ENCODE data around the gene TEKT3.

TEKT3 gene

DNA sequence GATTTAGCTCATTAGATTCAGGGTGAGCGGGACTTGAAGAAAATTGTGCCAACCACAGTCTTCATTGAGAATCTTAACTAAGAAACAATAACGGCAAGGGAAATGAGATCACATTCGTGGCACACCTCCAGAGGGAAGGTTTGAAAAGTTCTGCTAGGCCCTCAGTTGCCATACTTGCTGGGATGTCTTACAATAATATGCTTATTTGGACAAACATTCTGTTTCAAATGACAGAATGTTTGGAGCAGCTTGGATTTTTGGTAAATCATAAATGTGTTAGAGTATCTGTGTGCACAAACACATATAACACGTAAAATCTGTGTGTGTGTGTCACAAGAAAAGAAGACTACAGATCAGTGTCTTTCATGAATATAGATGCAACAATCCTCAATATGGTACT, 24.6 kb upstream of the TEKT3 start:
- no peak overlapping the region for H3K4me3 ChIP-seq (ENCODE audit: low read depth, low read length)
- TF ChIP-seq, protein P1, sequence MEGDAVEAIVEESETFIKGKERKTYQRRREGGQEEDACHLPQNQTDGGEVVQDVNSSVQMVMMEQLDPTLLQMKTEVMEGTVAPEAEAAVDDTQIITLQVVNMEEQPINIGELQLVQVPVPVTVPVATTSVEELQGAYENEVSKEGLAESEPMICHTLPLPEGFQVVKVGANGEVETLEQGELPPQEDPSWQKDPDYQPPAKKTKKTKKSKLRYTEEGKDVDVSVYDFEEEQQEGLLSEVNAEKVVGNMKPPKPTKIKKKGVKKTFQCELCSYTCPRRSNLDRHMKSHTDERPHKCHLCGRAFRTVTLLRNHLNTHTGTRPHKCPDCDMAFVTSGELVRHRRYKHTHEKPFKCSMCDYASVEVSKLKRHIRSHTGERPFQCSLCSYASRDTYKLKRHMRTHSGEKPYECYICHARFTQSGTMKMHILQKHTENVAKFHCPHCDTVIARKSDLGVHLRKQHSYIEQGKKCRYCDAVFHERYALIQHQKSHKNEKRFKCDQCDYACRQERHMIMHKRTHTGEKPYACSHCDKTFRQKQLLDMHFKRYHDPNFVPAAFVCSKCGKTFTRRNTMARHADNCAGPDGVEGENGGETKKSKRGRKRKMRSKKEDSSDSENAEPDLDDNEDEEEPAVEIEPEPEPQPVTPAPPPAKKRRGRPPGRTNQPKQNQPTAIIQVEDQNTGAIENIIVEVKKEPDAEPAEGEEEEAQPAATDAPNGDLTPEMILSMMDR (IDR thresholded peaks at IDR 0.05; ENCODE audit: borderline replicate concordance, insufficient read depth, low read depth, low read length), result no peak

DNA sequence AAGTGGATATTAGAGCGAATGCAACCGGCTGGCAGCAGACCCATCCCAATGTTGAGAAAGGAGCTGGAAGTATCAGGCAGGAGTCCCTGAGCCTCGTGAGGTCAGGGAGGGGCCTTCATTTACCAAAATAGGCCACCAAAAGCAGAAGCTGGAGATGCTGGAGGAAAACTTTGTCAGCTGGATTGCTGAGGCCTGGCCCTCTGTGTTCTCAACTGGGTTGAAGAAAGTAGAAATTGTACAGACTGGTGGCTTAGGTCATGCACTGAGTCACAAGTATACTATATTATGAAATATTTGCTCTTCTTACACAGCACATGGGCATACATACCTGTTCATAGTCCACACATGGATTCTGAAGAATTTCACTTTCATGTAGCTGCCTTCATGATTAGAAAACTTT, 23.2 kb upstream of the TEKT3 start:
- H3K4me3 ChIP-seq (ENCODE audit: low read depth, low read length), result no peak overlapping the region
- TF ChIP-seq, protein P1 (IDR thresholded peaks at IDR 0.05; ENCODE audit: borderline replicate concordance, insufficient read depth, low read depth, low read length), result no peak

DNA sequence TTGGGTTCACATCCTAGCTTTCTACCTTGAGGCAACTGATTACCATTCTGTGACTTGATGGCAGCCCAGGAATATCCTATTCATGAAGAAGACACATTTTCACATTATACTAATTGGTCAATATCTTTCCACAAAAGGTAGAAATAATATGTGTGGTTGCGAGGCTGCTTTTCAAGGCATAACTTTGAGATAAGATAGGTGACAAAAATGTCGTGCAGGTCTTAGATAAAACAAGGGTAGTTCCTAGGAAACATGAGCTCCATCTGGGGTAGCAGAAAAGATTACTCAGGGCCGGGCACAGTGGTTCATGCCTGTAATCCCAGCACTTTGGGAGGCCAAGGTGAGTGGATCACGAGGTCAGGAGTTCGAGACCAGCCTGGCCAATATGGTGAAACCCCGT, 22.3 kb upstream of the TEKT3 start:
- no peak overlapping the region for H3K4me3 ChIP-seq (ENCODE audit: low read depth, low read length)
- TF ChIP-seq, protein P1 (IDR thresholded peaks at IDR 0.05; ENCODE audit: borderline replicate concordance, insufficient read depth, low read depth, low read length), result no peak

DNA sequence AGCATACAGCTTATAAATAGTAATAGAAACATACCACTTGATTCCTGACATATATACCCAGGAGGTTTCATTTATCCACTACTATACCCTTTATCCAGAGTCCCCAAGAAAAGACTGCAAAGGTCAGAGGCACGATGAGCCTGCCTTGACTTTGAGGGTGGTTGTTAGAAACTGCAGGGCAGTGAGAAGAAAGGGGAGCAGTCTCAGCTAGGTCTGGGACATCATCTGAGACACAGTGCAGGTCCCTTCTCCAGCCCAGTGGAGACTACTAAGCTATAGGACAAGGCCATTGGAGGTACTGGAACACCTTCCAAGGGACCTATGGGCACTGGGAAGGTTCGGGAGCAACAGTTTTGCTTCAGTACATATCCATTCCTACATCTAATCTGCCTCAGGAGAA, 20.2 kb upstream of the TEKT3 start:
- TF ChIP-seq, protein P1 (IDR thresholded peaks at IDR 0.05; ENCODE audit: borderline replicate concordance, insufficient read depth, low read depth, low read length), result no peak
- H3K4me3 ChIP-seq (ENCODE audit: low read depth, low read length), result no peak overlapping the region

DNA sequence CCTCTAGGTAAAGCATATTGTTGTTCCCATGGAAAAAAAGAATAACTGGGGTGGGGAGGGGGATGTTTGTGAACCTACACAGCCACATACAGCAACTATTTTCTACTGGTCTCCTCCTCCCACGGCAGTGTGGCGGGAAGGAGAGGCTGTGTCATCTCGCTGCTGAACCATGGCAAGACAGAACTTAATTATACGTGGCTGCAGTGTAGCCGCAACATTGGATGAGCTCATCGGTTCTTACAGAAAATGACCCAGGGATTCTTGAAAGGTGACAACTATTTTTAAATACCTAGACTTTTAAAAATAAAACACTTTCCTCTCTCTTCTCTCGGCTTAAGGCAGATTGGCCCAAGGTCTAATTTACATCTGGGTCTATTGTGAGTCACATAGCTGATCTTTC, 19.8 kb upstream of the TEKT3 start:
- no peak overlapping the region for H3K4me3 ChIP-seq (ENCODE audit: low read depth, low read length)
- TF ChIP-seq, protein P1 (IDR thresholded peaks at IDR 0.05; ENCODE audit: borderline replicate concordance, insufficient read depth, low read depth, low read length), result no peak

DNA sequence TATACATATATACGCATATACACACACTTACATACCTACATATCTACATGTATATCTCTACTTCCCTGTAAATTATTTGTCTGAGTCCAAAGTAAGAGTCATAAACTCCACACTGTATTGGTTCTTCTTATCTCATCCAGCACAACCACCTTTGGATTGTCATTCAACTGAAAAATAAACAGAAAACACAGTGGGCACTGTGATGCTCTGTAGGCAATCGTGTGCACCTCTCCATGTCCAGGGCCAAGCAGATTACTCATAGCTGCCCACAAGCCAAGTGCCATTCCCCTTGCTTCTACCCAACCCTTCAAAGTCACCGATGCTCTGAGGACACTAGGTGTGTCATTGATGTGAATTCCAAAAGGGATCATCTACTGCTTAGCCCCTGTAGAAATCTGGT, 12.9 kb upstream of the TEKT3 start:
- TF ChIP-seq, protein P1 (IDR thresholded peaks at IDR 0.05; ENCODE audit: borderline replicate concordance, insufficient read depth, low read depth, low read length), result no peak
- H3K4me3 ChIP-seq (ENCODE audit: low read depth, low read length), result no peak overlapping the region

DNA sequence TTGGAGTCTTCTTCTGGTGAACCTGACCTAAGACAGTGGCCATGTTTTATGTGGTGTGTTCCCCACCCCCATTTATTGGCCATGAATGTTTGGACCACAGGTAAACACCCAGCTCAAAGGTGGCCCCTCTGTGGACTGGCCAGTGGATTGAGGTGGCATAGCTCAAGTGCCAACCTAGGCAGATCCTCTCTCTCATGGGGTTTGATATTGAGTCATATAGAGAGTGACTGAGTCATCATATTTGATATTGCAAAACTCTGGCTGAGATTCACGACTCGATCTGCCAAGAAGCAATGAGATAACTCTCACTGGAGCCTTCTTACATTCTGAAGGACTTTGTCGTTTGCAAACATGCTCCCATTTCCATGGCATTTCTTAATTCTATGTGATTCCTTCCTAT, 10.5 kb upstream of the TEKT3 start:
- H3K4me3 ChIP-seq (ENCODE audit: low read depth, low read length), result no peak overlapping the region
- TF ChIP-seq, protein P1 (IDR thresholded peaks at IDR 0.05; ENCODE audit: borderline replicate concordance, insufficient read depth, low read depth, low read length), result no peak
